ENCODE data around the gene COL7A1.
"Not testable (repeated sequence)": the region's sequence is repeated elsewhere in the genome, so short reads cannot be mapped to it uniquely, and the experiment has no call there.

Gene COL7A1

GRCh38 chr3:48558493-48559134, 36.5 kb downstream of the COL7A1 start:
- H3K27me3 ChIP-seq (replicated peaks; ENCODE audit: control insufficient read depth, insufficient read depth, low read length), result no peaks in the 10 kb centered on the region
- no peaks in the 10 kb centered on the region for H3K9me3 ChIP-seq (ENCODE audit: control insufficient read depth, low read length)
- H3K4me3 ChIP-seq (ENCODE audit: low read length), result no peak overlapping the region
- H3K4me1 ChIP-seq (ENCODE audit: control insufficient read depth, insufficient read depth, low read length), result peaks cover 18% of the 10 kb centered on the region
- H3K36me3 ChIP-seq (ENCODE audit: control insufficient read depth, insufficient read depth, low read length, severe bottlenecking), result no peaks in the 10 kb centered on the region
- H3K9ac ChIP-seq (ENCODE audit: low read length), result no peak overlapping the region
- DNase-seq (ENCODE audit: low read depth), result no peak

- Histone ChIP-seq H3K36me3 (ENCODE audit: control insufficient read depth, insufficient read depth, low read length, severe bottlenecking) (no peaks in the 10 kb centered on the region), H3K4me1 (ENCODE audit: control insufficient read depth, insufficient read depth, low read length) (peaks cover 18% of the 10 kb centered on the region), H3K9me3 (ENCODE audit: control insufficient read depth, low read length) (no peaks in the 10 kb centered on the region)
These were observed 38.1 kb downstream of the COL7A1 start, which contains the start of gene PFKFB4 for GRCh38 chr3:48556796-48557626. PFKFB4 (minus strand) TSS chr3:48556803; CDS start chr3:48556777, 26 bp downstream.

GRCh38 chr3:48555949-48556795, 39.0 kb downstream of the COL7A1 start:
- H3K4me1 ChIP-seq (ENCODE audit: control insufficient read depth, insufficient read depth, low read length), result peaks cover 18% of the 10 kb centered on the region
- H3K9me3 ChIP-seq (ENCODE audit: control insufficient read depth, low read length), result no peaks in the 10 kb centered on the region
- no peak for DNase-seq (ENCODE audit: low read depth)
- no peaks in the 10 kb centered on the region for H3K36me3 ChIP-seq (ENCODE audit: control insufficient read depth, insufficient read depth, low read length, severe bottlenecking)
- peak overlapping the region; percentile 75 for H3K4me3 ChIP-seq (ENCODE audit: low read length)
- no peaks in the 10 kb centered on the region for H3K27me3 ChIP-seq (replicated peaks; ENCODE audit: control insufficient read depth, insufficient read depth, low read length)
- H3K9ac ChIP-seq (ENCODE audit: low read length), result peak overlapping the region; percentile 72

More at GRCh38 chr3:48556796-48557626, 38.1 kb downstream of the COL7A1 start, which contains the start of gene PFKFB4:
- Histone ChIP-seq H3K9ac (ENCODE audit: low read length) (peak within 1 kb of the TSS; percentile 78), H3K27me3 (replicated peaks; ENCODE audit: control insufficient read depth, insufficient read depth, low read length) (no peaks in the 10 kb centered on the region), H3K4me3 (ENCODE audit: low read length) (peak within 1 kb of the TSS; percentile 84)
- peak; percentile 99 for DNase-seq (ENCODE audit: low read depth)

- Histone ChIP-seq H3K36me3 (ENCODE audit: control insufficient read depth, insufficient read depth, low read length, severe bottlenecking) (no peaks in the 10 kb centered on the region), H3K9ac (ENCODE audit: low read length) (no peak overlapping the region), H3K4me1 (ENCODE audit: control insufficient read depth, insufficient read depth, low read length) (peaks cover 13% of the 10 kb centered on the region), H3K9me3 (ENCODE audit: control insufficient read depth, low read length) (no peaks in the 10 kb centered on the region), H3K4me3 (ENCODE audit: low read length) (no peak overlapping the region), H3K27me3 (replicated peaks; ENCODE audit: control insufficient read depth, insufficient read depth, low read length) (no peaks in the 10 kb centered on the region)
- peak; percentile 11 for DNase-seq (ENCODE audit: low read depth)
These were observed 39.7 kb downstream of the COL7A1 start for GRCh38 chr3:48555231-48555948.

GRCh38 chr3:48553886-48554845, 41.0 kb downstream of the COL7A1 start:
- no peak overlapping the region for H3K4me3 ChIP-seq (ENCODE audit: low read length)
- peaks cover 8% of the 10 kb centered on the region for H3K4me1 ChIP-seq (ENCODE audit: control insufficient read depth, insufficient read depth, low read length)
- no peak for DNase-seq (ENCODE audit: low read depth)
- no peaks in the 10 kb centered on the region for H3K36me3 ChIP-seq (ENCODE audit: control insufficient read depth, insufficient read depth, low read length, severe bottlenecking)
- no peaks in the 10 kb centered on the region for H3K27me3 ChIP-seq (replicated peaks; ENCODE audit: control insufficient read depth, insufficient read depth, low read length)
- no peak overlapping the region for H3K9ac ChIP-seq (ENCODE audit: low read length)
- no peaks in the 10 kb centered on the region for H3K9me3 ChIP-seq (ENCODE audit: control insufficient read depth, low read length)

- H3K4me3 ChIP-seq (ENCODE audit: low read length), result no peak overlapping the region
- H3K27me3 ChIP-seq (replicated peaks; ENCODE audit: control insufficient read depth, insufficient read depth, low read length), result no peaks in the 10 kb centered on the region
- no peaks in the 10 kb centered on the region for H3K9me3 ChIP-seq (ENCODE audit: control insufficient read depth, low read length)
- no peak for DNase-seq (ENCODE audit: low read depth)
- H3K9ac ChIP-seq (ENCODE audit: low read length), result no peak overlapping the region
- no peaks in the 10 kb centered on the region for H3K36me3 ChIP-seq (ENCODE audit: control insufficient read depth, insufficient read depth, low read length, severe bottlenecking)
- H3K4me1 ChIP-seq (ENCODE audit: control insufficient read depth, insufficient read depth, low read length), result peaks cover 8% of the 10 kb centered on the region
These were observed 41.8 kb downstream of the COL7A1 start for GRCh38 chr3:48553361-48553760.

GRCh38 chr3:48552111-48552951, 42.8 kb downstream of the COL7A1 start:
- no peaks in the 10 kb centered on the region for H3K27me3 ChIP-seq (replicated peaks; ENCODE audit: control insufficient read depth, insufficient read depth, low read length)
- H3K4me1 ChIP-seq (ENCODE audit: control insufficient read depth, insufficient read depth, low read length), result peaks cover 4% of the 10 kb centered on the region
- no peak overlapping the region for H3K9ac ChIP-seq (ENCODE audit: low read length)
- DNase-seq (ENCODE audit: low read depth), result no peak
- H3K9me3 ChIP-seq (ENCODE audit: control insufficient read depth, low read length), result no peaks in the 10 kb centered on the region
- no peak overlapping the region for H3K4me3 ChIP-seq (ENCODE audit: low read length)
- no peaks in the 10 kb centered on the region for H3K36me3 ChIP-seq (ENCODE audit: control insufficient read depth, insufficient read depth, low read length, severe bottlenecking)

- not testable (repeated sequence) for H3K9ac ChIP-seq (ENCODE audit: low read length); H3K4me3 ChIP-seq (ENCODE audit: low read length); H3K4me1 ChIP-seq (ENCODE audit: control insufficient read depth, insufficient read depth, low read length); H3K9me3 ChIP-seq (ENCODE audit: control insufficient read depth, low read length); H3K27me3 ChIP-seq (replicated peaks; ENCODE audit: control insufficient read depth, insufficient read depth, low read length); DNase-seq (ENCODE audit: low read depth); H3K36me3 ChIP-seq (ENCODE audit: control insufficient read depth, insufficient read depth, low read length, severe bottlenecking)
These were observed 43.5 kb downstream of the COL7A1 start for GRCh38 chr3:48551651-48552050.

GRCh38 chr3:48548729-48549705, 46.1 kb downstream of the COL7A1 start:
- H3K9ac ChIP-seq (ENCODE audit: low read length), result no peak overlapping the region
- H3K4me1 ChIP-seq (ENCODE audit: control insufficient read depth, insufficient read depth, low read length), result no peaks in the 10 kb centered on the region
- H3K36me3 ChIP-seq (ENCODE audit: control insufficient read depth, insufficient read depth, low read length, severe bottlenecking), result no peaks in the 10 kb centered on the region
- no peak overlapping the region for H3K4me3 ChIP-seq (ENCODE audit: low read length)
- H3K9me3 ChIP-seq (ENCODE audit: control insufficient read depth, low read length), result no peaks in the 10 kb centered on the region
- peak; percentile 91 for DNase-seq (ENCODE audit: low read depth)
- no peaks in the 10 kb centered on the region for H3K27me3 ChIP-seq (replicated peaks; ENCODE audit: control insufficient read depth, insufficient read depth, low read length)
